Loucy (cell line): ENCODE measurements around the gene SETSIP.
A peak's percentile ranks its signal among the peaks of the same experiment; 100 is the strongest.

Experiments used
- H2AFZ ChIP-seq: fragments of 200-600 bp; sonication (generic); 2 replicates; pipeline ENCODE4 v1.6.0; 2016; ENCODE audit warnings: antibody characterized with exemption, mild to moderate bottlenecking, low read length, moderate library complexity
- H3F3A ChIP-seq: fragments of 200-600 bp; 2 replicates; pipeline ENCODE4 v1.6.0; 2016; ENCODE audit warnings: antibody characterized with exemption, low read depth, mild to moderate bottlenecking
- H3K27me3 ChIP-seq: fragments of 200-600 bp; sonication (generic); 2 replicates; pipeline ENCODE4 v1.6.1; 2014; ENCODE audit warnings: low read length, mild to moderate bottlenecking; ENCODE audit not compliant: insufficient read depth, poor library complexity, severe bottlenecking
- H3K36me3 ChIP-seq: fragments of 200-600 bp; sonication (generic); 2 replicates; pipeline ENCODE4 v1.6.1; 2016; ENCODE audit warnings: low read length; ENCODE audit not compliant: insufficient read depth
- H3K4me1 ChIP-seq: fragments of 200-600 bp; sonication (generic); 2 replicates; pipeline ENCODE4 v1.5.1; 2014; ENCODE audit warnings: low read length, mild to moderate bottlenecking; ENCODE audit not compliant: insufficient read depth, poor library complexity, severe bottlenecking
- H3K4me2 ChIP-seq: fragments of 200-600 bp; sonication (generic); 2 replicates; pipeline ENCODE4 v1.6.0; 2014; ENCODE audit warnings: antibody characterized with exemption, low read length, low read depth, mild to moderate bottlenecking; ENCODE audit not compliant: poor library complexity, severe bottlenecking
- H3K4me3 ChIP-seq: fragments of 200-600 bp; sonication (generic); 2 replicates; pipeline ENCODE4 v1.5.1; 2014; ENCODE audit warnings: low read length, mild to moderate bottlenecking, mixed read lengths; ENCODE audit not compliant: poor library complexity, severe bottlenecking
- H3K79me2 ChIP-seq: fragments of 200-600 bp; sonication (generic); 2 replicates; pipeline ENCODE4 v1.6.1; 2014; ENCODE audit warnings: low read length; ENCODE audit not compliant: insufficient read depth
- H3K9ac ChIP-seq: fragments of 200-600 bp; sonication (generic); 2 replicates; pipeline ENCODE4 v1.6.0; 2014; ENCODE audit warnings: mild to moderate bottlenecking, low read depth, low read length, moderate library complexity; ENCODE audit not compliant: poor library complexity, severe bottlenecking
- H3K9me2 ChIP-seq: fragments of 200-600 bp; sonication (generic); replicated peaks from 2 replicates; pipeline ENCODE4 v1.6.1; 2016; ENCODE audit warnings: low read depth, low read length, mixed read lengths
- H3K9me3 ChIP-seq: fragments of 200-600 bp; sonication (generic); 2 replicates; pipeline ENCODE4 v1.6.1; 2014; ENCODE audit warnings: mild to moderate bottlenecking, antibody characterized with exemption, low read length, low read depth; ENCODE audit not compliant: insufficient read depth
- H4K20me1 ChIP-seq: fragments of 200-600 bp; sonication (generic); 2 replicates; pipeline ENCODE4 v1.6.0; 2014; ENCODE audit warnings: antibody characterized with exemption, low read length, mild to moderate bottlenecking; ENCODE audit not compliant: insufficient read depth, poor library complexity, severe bottlenecking
- CTCF ChIP-seq: fragments of 200-600 bp; sonication (generic); conservative IDR thresholded peaks from 2 replicates; pipeline ENCODE4 v1.5.1; 2014; ENCODE audit warnings: mild to moderate bottlenecking, antibody characterized with exemption, low read length
- EZH2phosphoT487 ChIP-seq: fragments of 200-600 bp; IDR thresholded peaks from 2 replicates; pipeline ENCODE4 v1.6.1; 2018; ENCODE audit warnings: antibody characterized with exemption, mild to moderate bottlenecking, moderate library complexity, borderline replicate concordance

Gene SETSIP

GRCh38 chr1:92031281-92032110 is 43.7 kb downstream of the SETSIP start:
- no peaks in the 10 kb centered on the region for H3K9me2 ChIP-seq
- H3K4me2 ChIP-seq = peak overlapping the region; percentile 97
- no peak for TF ChIP-seq CTCF
- TF ChIP-seq EZH2phosphoT487 = no peak
- no peaks in the 10 kb centered on the region for H3K36me3 ChIP-seq
- H3K4me1 ChIP-seq = peaks cover 30% of the 10 kb centered on the region
- H3K27me3 ChIP-seq = no peaks in the 10 kb centered on the region
- H3K4me3 ChIP-seq = peak overlapping the region; percentile 81
- no peaks in the 10 kb centered on the region for H3K9me3 ChIP-seq
- H3F3A ChIP-seq = no peaks in the 10 kb centered on the region
- no peaks in the 10 kb centered on the region for H3K79me2 ChIP-seq
- H3K9ac ChIP-seq = peak overlapping the region; percentile 83
- peak overlapping the region; percentile 93 for H2AFZ ChIP-seq
- no peaks in the 10 kb centered on the region for H4K20me1 ChIP-seq

GRCh38 chr1:92030656-92031107 is 44.5 kb downstream of the SETSIP start:
- Histone ChIP-seq H4K20me1 (no peaks in the 10 kb centered on the region), H2AFZ (peak overlapping the region; percentile 93), H3K4me1 (peaks cover 30% of the 10 kb centered on the region), H3K4me2 (peak overlapping the region; percentile 97), H3K4me3 (peak overlapping the region; percentile 81), H3K9me2 (no peaks in the 10 kb centered on the region), H3F3A (no peaks in the 10 kb centered on the region), H3K36me3 (no peaks in the 10 kb centered on the region), H3K9me3 (no peaks in the 10 kb centered on the region), H3K9ac (peak overlapping the region; percentile 83), H3K79me2 (no peaks in the 10 kb centered on the region), H3K27me3 (no peaks in the 10 kb centered on the region)
- TF ChIP-seq CTCF = no peak; the same call in 1 of the 2 replicates
- TF ChIP-seq EZH2phosphoT487 = no peak

GRCh38 chr1:92029241-92029922 is 45.8 kb downstream of the SETSIP start:
- no peaks in the 10 kb centered on the region for H3K27me3 ChIP-seq
- TF ChIP-seq EZH2phosphoT487 (no peak), CTCF (no peak)
- peak overlapping the region; percentile 87 for H2AFZ ChIP-seq
- peak overlapping the region; percentile 81 for H3K4me3 ChIP-seq
- peak overlapping the region; percentile 83 for H3K9ac ChIP-seq
- H3K36me3 ChIP-seq = no peaks in the 10 kb centered on the region
- no peaks in the 10 kb centered on the region for H3F3A ChIP-seq
- peak overlapping the region; percentile 97 for H3K4me2 ChIP-seq
- no peaks in the 10 kb centered on the region for H4K20me1 ChIP-seq
- no peaks in the 10 kb centered on the region for H3K79me2 ChIP-seq
- H3K4me1 ChIP-seq = peaks cover 30% of the 10 kb centered on the region
- no peaks in the 10 kb centered on the region for H3K9me3 ChIP-seq
- H3K9me2 ChIP-seq = no peaks in the 10 kb centered on the region
